GM21528 (cell line): Measurements from ENCODE around the gene KANSL1.

Experiments
- ATAC-seq: cut with Tn5 transposase; IDR thresholded peaks from one replicate; pipeline ENCODE4 v1.9.1; 2021; ENCODE audit warnings: mild to moderate bottlenecking, moderate library complexity; ENCODE audit not compliant: unreplicated experiment, low FRiP score

Gene KANSL1

DNA sequence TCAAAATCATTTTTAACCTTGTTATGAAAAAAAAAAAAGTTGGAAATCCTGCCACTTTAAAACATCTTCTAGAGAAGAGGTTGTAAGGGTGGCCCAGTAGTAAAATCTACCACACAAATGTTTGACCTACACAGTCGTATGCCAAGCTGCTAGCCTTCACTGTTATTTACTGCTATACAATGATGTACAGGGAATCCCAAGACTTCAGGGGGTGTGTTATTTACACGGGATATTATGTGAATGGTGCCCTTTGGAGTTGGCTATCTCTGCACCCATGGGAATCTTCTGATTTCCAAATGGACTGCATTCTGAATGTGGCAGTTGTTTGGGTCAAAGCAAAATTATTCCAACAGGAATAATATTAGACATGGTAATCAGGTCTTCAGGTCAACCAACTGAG lies 148.2 kb downstream of the KANSL1 start:
- ATAC-seq, result no peak

GRCh38 chr17:46044286-46044928 lies 148.8 kb downstream of the KANSL1 start:
- ATAC-seq, result no peak

DNA sequence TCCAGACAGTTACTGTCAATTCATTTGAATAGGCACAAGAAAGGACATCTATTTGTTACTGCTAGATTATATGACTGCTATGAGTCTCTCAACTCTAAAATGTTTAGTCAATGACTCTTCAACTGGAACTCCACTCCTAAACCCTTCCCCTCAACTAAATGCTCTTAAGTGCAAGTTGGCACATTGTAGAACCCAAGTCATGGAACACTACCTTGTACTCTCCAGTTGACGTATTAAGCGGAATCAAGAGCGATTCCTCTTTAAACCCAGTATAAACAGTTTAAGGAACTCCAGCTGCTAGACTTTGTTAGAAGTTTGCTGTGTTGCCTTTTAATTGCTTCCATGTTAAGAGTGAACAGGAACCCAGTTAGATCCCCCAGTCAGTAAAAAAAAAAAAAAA lies 149.6 kb downstream of the KANSL1 start:
- ATAC-seq, result no peak

- no peak for ATAC-seq
These were observed 150.3 kb downstream of the KANSL1 start for GRCh38 chr17:46042925-46043324.

- ATAC-seq, result no peak
These were observed 151.0 kb downstream of the KANSL1 start for GRCh38 chr17:46042246-46042645.

DNA sequence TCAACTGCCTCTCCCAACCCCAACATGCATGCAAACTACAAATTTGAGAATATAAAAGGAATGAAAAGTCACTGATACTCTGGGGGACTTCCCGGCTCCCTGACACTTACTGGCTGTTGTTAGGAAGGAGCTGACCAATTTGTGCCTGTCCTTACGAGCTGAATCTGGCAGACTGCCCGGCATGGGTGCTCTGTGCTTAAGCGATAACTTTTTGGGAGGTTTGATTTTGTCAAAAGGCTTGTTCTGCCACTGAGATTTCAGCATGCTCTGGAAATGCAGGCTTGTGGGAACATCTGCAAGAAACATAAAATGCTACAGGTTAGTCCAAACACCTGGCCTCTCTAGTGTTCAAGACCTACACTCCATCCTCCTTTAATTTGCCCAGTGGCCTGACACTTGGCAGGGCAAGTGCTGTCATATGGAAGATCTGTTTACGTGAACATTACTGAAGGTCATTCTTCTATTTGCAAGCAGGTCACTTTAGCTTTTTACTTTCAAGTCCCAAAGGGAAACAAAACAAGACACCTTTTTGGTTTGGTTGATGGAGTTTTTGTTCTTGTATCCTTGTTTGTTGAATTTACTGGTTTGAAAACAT lies 153.5 kb downstream of the KANSL1 start:
- no peak for ATAC-seq

GRCh38 chr17:46038937-46039336 lies 154.3 kb downstream of the KANSL1 start:
- ATAC-seq, result no peak

DNA sequence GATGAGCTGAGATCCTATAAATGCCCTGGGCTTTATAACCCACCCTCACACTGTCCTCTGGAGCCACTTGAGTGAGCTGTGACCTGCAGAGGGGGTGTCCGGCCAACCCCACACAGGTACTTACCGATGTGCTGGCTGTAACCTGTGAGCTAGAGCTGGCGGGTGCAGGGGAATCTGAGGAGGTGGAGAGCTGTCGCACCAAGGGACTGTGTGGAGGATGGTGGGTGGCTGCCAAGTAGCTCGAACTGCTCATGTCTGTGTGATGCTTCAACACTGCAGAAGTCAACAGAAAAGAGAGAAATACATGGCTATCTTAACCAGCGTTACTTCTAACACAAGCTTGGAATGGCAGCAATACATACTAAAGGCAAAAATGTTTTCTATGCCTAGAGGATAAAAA lies 154.8 kb downstream of the KANSL1 start:
- no peak for ATAC-seq

DNA sequence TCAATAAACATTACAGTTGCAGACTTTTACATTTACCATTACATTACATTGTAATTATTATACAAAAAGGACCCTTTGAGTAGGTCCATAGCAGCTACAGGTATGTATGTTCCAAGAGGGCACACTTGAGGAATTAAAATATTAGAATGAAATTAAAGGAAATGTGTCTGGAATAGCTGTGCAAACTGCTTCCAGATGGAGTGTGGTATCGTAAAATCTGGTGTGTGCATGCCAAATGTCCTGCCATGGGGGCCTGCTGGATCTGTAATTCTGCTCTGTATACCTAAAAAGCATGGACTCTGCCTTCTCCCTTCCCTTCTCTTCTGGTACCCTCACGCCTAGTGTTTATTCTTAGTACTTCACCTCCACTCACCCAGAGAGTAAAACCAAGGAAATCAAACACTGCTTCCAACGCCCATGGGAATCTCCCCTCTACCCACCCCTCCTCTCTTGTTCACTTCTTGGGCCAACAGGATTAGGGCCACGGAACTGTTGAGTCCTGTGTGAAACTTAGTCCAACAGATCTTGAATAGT lies 155.4 kb downstream of the KANSL1 start:
- ATAC-seq, result no peak

- no peak for ATAC-seq
These were observed 156.7 kb downstream of the KANSL1 start for GRCh38 chr17:46036491-46036890.

- ATAC-seq, result no peak
These were observed 158.0 kb downstream of the KANSL1 start for GRCh38 chr17:46035112-46035818.

- ATAC-seq, result no peak
These were observed 159.8 kb downstream of the KANSL1 start for GRCh38 chr17:46033392-46033791.

- ATAC-seq, result no peak
These were observed 160.3 kb downstream of the KANSL1 start for GRCh38 chr17:46032909-46033308.

- no peak for ATAC-seq
These were observed 161.3 kb downstream of the KANSL1 start for GRCh38 chr17:46031920-46032319.

DNA sequence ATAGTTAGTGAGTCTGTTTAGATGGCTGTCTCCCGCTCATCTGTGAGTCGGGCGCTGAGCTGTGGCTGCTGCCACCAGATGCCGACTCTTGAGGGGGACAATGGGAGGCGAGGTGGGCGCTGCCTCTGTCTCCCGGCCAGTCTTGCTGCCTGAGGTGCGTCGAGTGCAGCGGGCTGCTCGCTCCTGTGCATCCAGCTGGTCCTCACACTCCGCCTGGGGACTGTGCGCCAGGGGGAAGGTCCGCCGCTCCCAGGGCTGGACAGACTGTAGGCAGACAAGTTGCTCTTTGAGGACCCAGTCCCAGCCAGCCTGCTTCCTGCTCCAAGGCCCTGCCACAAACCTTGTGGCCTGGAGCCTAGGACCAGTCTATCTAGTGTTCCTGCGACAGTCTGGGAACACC lies 161.8 kb downstream of the KANSL1 start:
- no peak for ATAC-seq

- no peak for ATAC-seq
These were observed 162.5 kb downstream of the KANSL1 start for GRCh38 chr17:46030752-46031151.

DNA sequence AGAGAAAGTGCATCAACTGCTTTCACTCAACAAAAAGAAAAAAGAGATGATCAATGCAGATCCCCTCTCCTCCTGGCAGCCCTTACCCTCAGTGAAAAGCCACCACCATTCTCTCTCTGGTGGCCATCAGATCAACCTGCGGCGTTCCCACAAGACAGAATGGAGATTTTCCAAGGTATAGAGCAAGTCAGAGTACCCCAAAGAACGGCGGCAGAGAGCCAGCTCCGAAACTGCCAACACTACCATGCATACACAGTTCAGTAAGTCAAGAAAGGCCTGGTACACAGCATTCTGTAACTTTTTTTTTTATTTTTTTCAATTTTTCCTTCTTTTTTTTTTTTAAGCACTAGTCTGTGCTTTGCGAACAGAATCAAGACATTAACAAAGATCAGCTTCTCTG lies 163.6 kb downstream of the KANSL1 start:
- no peak for ATAC-seq

- no peak for ATAC-seq
These were observed 164.2 kb downstream of the KANSL1 start for GRCh38 chr17:46028981-46029565.

DNA sequence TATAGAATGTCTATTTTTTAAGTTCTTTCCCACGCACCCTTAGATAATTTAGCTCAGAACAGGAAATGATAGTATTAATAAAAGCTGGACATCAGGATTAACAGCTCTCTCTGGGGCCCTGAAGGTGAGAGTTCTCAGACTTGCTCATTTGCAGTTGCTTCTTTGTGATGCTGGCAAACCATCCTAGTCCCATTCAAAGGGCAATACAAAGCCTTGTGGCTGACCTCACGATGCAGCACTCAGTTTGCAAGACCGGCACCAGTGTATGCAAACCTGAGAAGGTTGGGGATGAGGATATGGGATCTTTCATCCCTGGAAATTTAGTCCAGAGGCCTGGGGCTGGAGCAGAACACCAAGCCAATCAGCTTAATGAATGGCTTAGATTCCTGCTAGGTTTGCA lies 164.9 kb downstream of the KANSL1 start:
- ATAC-seq, result no peak

GRCh38 chr17:46027976-46028325 lies 165.3 kb downstream of the KANSL1 start:
- ATAC-seq, result no peak
